NCI-H2227 (cell line): ENCODE results near the gene UBE2G2.

ENCODE experiments used
- DNase-seq: peaks from one replicate; lab custom pipeline; 2025; ENCODE audit not compliant: unreplicated experiment; lab: John Stamatoyannopoulos, UW

Gene UBE2G2

GRCh38 chr21:44816761-44817505 lies 15.3 kb upstream of the UBE2G2 start:
- DNase-seq: no peak

- DNase-seq: no peak
Observed at GRCh38 chr21:44815852-44816628, 14.4 kb upstream of the UBE2G2 start.

GRCh38 chr21:44815225-44815624 lies 13.6 kb upstream of the UBE2G2 start:
- DNase-seq: no peak

GRCh38 chr21:44814498-44815023 lies 12.9 kb upstream of the UBE2G2 start:
- no peak for DNase-seq

- DNase-seq: no peak
Observed at GRCh38 chr21:44813727-44814126, 12.1 kb upstream of the UBE2G2 start.

- no peak for DNase-seq
Observed at GRCh38 chr21:44813149-44813548, 11.5 kb upstream of the UBE2G2 start.

GRCh38 chr21:44812640-44813039 lies 11.0 kb upstream of the UBE2G2 start:
- DNase-seq: no peak

- DNase-seq: no peak
Observed at GRCh38 chr21:44810779-44811178, 9.2 kb upstream of the UBE2G2 start.

GRCh38 chr21:44805859-44806258 lies 4.2 kb upstream of the UBE2G2 start:
- no peak for DNase-seq

GRCh38 chr21:44805226-44805625 lies 3.6 kb upstream of the UBE2G2 start:
- no peak for DNase-seq

- DNase-seq: no peak
Observed at GRCh38 chr21:44804762-44805161, 3.1 kb upstream of the UBE2G2 start.

GRCh38 chr21:44803651-44804050 lies 2.0 kb upstream of the UBE2G2 start:
- DNase-seq: no peak

- peak; percentile 46 for DNase-seq
Observed at GRCh38 chr21:44802396-44803153, 955 bp upstream of the UBE2G2 start.

- DNase-seq: peak; percentile 49
Observed at GRCh38 chr21:44800971-44801467, 601 bp downstream of the UBE2G2 start.

- peak; percentile 57 for DNase-seq
Observed at GRCh38 chr21:44800103-44800502, 1.5 kb downstream of the UBE2G2 start.

- DNase-seq: no peak
Observed at GRCh38 chr21:44799646-44800045, 2.0 kb downstream of the UBE2G2 start.

GRCh38 chr21:44797775-44798174 lies 3.8 kb downstream of the UBE2G2 start:
- no peak for DNase-seq

- DNase-seq: no peak
Observed at GRCh38 chr21:44795342-44795741, 6.3 kb downstream of the UBE2G2 start.

- no peak for DNase-seq
Observed at GRCh38 chr21:44793592-44794374, 7.8 kb downstream of the UBE2G2 start.
